Left colon (tissue), 2 donors: Measurements from ENCODE around the gene SHB. TPM values are rescaled to one million over a fixed set of nuclear protein-coding genes. Genes with fewer than 3 reads are reported as not detected.

Experiments
- ATAC-seq: fragments of 200-7000 bp; cut with Tn5 transposase; one replicate; pipeline ENCODE4 v1.9.1; 2020; ENCODE audit warnings: mild to moderate bottlenecking, moderate library complexity
- DNase-seq, 2 donors: peaks; one replicate each; pipeline ENCODE4 v3.0.0-alpha.2; 2020
- intact Hi-C, 2 donors: fragments of 100-400 bp; cut with DNase I in 1 of 2; cut with micrococcal nuclease in 1 of 2; formaldehyde crosslinking; loops; one replicate each; pipeline versions ENCODE4 v1.11.2 to v1.14.0; 2022; cut with DNase I, micrococcal nuclease
- total RNA-seq, 2 donors: library from RNA; stranded (reverse); fragmentation: NEBNext Ultra II Directional; extraction: Animal tissue kit (Norgen Biotek cat#: 25700); gene quantifications; one replicate each; pipeline ENCODE4 v1.2.1, GENCODE V29; 2021
- donor health status: DM: no; HTN: no; CAD: no.
- donor health status: DM: yes; HTN: yes; CAD: no.

Gene SHB
- total RNA-seq, 2 donors from 2014 or later, result 19.6 to 26.2 TPM

DNA sequence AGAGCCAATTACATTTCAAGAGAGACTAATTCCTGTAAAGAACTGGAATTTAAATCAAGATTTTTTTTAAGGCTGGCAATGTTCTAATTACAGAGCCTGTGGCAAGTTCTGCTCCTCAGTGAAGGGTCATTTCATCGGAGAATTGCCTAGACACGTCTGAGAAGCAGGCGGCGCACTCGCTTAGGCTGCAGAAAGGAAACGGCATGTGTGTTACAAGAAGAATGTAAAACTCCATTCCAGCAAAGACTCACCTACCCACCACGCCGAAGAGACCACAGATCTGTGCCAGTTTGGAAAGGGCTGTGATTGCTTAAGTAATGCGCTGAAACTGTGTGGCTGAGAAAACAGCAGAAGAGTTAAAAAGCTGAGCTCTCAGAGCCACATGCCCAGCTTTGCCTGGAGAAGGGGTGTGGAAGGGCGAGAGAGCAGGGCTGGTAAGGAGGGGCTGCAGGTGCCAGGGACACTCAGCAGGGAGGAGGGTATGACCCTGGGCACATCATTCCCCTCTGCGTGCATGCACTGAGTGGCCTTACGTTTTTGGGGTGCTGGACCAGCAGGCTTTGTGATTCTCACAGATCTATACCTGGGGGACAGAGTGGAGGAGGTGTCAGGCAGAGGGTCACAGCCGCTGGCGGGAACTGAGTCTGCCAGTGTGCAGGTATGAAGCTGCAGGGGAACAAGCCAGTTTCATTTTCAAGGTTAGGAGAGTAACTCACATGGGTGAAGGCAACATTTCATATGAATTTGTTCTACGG, 147.3 kb downstream of the SHB start:
- intact Hi-C loops, result no loop called here
- DNase-seq, result no peak
- ATAC-seq, result no peak

DNA sequence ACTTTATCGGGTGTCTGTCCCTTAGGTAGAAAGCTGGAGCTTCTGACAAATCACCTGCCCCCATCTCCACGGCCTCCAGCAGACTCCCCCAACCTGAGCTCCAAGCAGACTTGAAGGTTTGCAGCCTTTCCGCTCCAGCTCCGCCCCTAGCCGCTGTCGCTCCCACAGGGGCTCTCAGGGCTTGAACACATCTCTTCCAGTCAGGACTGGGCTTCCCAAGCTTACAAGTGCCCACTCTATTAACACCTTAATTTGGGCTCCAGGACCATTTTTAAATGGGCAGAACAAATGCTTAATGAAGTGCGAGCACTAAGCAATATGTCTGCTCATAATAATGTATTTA, 147.9 kb downstream of the SHB start:
- DNase-seq (no peak), ATAC-seq (no peak)
- intact Hi-C loops, result no loop called here

DNA sequence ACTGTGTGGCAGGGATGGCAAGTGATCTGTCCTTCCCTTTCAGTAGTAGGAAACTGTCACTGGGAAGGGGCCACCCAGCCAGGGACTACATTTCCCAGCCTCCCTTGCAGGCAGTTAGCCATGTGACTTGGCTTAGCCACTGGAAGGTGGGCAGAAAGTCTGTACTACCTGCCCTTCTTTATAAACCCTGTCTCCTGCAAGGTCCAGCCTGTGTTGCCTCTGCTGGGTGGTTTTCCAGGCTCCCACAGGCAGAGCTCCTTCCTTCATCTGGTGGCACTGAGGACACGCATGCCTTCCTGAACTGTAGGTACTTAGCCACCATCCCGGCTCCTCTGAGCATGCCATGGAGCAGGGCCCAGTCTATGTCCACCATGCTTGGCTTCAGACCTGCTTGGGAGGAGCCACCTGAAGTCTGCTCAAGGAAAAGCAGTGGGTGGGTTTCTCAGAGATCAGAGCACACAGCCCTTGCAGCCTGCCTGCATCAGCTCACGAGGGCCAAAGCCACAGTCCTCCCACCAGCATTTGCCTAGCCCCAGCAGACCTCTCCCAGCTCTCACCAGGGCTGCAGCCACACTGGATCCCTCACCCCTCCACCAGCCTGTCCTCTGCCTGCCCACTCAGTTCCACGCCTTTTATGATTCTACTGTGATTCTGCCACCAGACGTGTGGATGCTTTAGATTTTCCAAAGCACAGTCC, 148.4 kb downstream of the SHB start:
- intact Hi-C loops, result no loop called here
- no peak for DNase-seq
- ATAC-seq, result peak; percentile 56

DNA sequence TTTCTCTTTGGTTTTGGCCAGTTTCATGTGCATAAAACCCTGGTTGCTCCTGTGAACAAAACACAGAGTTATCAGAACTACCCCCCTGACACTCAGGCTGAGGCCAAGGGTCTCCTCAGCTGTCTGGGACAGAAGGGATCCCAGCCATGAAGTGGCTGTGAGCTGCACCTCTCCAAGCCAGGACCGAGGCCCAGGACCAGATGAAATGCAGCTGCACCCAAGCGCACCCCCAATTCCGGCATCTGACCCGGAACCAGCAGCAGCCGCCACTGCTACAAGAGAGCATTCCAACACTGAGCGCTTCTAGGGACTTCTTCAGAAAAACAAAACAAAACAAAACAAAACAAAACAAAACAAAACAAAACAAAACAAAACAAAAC, 149.1 kb downstream of the SHB start:
- intact Hi-C loops, result loop anchor here in 1 of 2 donors (10.0 kb wide), 1 partner anchor 165 kb away; no protein-coding TSS in a partner anchor
- no peak for ATAC-seq
- DNase-seq, result no peak

DNA sequence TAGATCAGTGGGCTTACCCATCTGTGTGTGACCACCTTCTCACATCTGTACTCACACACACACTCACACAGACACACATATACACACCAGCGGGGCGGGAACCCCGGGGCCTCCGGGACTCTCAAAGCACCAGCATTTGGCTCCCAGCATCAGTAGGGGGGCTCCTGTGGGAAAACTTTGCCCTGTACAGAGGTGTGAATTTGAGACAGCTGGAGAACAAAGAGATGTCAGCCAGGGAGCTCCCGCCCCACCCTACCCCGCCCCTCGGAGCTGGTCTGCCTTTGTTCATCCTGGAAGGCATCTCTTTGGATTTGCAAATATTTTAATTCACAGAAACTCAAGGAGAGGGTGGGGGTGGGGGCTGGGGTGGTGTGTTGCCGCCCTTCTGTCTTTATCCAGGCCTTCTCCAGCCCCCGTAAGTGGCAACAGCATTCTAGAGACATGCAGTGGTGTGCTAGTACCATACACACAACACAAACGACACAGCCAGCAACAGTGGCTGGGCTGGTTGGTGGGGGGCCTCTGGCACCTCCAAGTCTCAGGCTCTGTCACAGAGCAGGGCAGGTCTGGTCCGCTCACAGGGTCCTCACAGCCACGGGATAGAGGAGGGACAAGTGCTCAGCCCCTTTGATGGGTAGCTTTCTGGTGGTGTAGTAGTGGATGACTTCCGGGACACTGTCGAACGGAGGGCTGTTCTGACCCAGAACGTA, 149.6 kb downstream of the SHB start:
- no peak for ATAC-seq
- DNase-seq, result no peak
- intact Hi-C loops, result loop anchor here in 1 of 2 donors (10.0 kb wide), 1 partner anchor 165 kb away; no protein-coding TSS in a partner anchor

DNA sequence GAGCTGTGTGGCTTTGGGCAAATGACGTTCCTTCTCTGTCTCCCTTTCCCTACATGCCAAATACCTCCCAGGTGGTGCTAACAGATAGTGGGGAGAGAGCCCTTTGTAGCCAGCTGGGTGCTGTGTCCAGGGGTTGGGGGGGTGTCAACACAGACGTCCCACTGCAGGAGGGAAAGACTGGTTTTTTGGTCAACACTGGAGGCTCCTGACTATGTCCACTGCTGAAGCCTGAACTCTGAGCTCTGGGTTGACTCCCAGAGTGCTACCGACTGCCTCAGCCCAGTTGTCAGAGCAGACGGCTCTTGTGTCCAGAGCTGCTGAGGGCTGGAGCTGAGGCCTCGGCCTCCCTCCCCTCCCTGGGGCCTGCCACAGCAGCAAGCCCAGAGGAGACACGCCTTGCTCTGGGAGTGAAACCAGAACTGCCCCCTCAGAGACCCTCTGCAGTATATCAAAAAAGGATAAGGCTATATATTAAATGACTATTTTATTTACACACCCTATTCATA, 150.3 kb downstream of the SHB start:
- ATAC-seq, result no peak
- no peak for DNase-seq
- intact Hi-C loops, result loop anchor here in 1 of 2 donors (10.0 kb wide), 1 partner anchor 166 kb away; no protein-coding TSS in a partner anchor

DNA sequence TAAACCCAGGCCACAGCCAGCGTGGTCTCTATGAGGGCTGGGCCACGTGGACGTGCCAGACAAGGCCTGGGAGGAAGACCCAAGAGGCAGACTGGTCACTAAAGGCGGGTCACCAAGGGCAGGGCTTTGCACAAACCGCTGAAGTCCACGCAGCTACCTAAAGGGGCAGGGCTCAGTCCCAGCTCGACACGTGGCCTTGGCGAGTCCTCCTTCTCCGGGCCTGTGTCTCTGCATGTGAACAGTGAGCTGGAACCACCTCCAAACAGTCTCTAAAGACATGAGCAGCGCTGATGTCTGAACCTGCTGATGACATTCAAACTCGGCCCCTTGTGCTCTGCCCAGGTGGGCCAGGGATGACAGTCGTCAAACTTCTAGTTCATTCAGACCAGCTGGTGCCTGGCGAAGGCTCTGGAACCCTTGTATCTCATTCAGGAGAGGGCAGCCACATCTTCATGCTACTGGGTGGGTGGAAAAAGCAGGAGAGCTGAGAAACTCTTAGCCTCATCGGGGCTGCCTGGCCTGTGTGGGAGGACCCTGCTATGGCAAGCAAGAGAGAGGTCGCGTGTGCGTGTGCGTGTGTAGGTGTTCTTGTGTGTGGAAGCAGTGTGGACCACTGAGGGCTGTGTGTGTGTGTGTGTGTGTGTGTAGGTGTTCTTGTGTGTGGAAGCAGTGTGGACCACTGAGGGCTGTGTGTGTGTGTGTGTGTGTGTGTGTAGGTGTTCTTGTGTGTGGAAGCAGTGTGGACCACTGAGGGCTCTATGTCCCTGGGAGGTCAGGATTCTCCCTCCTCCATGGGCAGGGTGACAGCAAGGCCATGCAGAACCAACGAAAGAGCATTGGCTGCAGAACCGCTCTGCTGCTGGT, 151.0 kb downstream of the SHB start:
- DNase-seq (no peak), ATAC-seq (no peak)
- intact Hi-C loops, result loop anchor here in 1 of 2 donors (10.0 kb wide), 1 partner anchor 167 kb away; no protein-coding TSS in a partner anchor

DNA sequence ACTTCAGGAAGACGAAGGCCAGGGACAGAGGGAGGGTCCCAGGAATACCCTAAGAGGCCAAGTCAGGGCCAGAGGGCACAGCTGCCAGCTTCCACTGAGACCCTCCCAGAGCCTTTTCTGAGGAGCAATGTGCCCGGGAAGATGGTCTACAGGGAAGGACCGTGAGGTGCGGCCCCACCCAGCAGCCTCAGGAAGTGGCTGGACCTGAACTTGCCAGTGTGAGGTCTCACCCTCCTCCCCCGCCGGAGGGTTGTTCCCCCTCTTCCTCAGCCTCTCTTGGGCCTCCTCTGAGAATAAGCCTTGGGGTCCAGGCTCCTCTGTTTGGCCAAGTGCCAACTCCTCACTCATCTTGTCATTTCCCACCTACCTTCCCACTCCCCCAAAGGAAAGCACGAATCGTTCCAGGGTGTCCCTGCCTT, 151.7 kb downstream of the SHB start:
- DNase-seq (no peak), ATAC-seq (no peak)
- intact Hi-C loops, result loop anchor here in 1 of 2 donors (10.0 kb wide), 1 partner anchor 167 kb away; no protein-coding TSS in a partner anchor

DNA sequence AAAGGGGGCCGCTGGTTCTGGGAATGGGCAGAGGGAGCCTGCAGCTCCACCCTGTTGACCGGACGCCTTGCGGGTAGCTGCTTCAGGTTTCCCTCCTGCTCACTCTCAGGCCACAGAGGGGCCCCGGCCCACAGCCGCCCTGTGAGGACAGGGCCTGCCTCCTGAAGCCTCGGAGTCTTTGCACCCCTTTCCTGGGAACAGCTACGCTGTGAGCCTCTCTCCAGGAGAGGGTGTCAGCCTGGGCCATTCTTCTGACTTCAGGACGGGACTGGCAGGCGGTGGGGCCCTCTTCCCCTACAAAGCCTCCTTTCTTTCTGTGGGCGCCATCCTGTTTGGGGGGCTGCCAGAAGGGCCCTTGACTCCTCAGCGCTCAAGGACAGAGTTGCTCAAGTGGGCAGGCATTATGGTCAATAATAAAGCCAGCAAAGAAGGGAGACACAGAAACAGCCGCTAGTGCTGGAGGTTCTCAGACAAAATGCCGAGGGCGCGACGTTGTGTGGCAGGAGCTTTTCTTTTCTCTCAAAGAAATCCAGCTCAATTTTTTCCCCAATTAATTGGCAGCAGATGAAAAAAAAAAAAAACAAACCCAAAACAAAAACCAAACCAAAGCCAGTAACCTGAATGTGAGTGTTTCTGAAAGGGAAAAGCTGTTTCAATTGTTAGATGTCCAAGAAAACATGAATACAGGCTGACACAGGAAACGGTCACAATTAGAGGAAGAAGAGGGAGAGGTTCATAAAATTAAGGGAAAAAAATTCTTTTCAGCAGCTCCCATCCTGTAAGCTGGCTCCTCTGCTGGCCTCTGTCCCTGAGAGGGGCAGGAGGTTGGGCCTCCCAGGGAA, 152.3 kb downstream of the SHB start:
- DNase-seq (no peak), ATAC-seq (no peak)
- intact Hi-C loops, result loop anchor here in 1 of 2 donors (10.0 kb wide), 1 partner anchor 168 kb away; no protein-coding TSS in a partner anchor

DNA sequence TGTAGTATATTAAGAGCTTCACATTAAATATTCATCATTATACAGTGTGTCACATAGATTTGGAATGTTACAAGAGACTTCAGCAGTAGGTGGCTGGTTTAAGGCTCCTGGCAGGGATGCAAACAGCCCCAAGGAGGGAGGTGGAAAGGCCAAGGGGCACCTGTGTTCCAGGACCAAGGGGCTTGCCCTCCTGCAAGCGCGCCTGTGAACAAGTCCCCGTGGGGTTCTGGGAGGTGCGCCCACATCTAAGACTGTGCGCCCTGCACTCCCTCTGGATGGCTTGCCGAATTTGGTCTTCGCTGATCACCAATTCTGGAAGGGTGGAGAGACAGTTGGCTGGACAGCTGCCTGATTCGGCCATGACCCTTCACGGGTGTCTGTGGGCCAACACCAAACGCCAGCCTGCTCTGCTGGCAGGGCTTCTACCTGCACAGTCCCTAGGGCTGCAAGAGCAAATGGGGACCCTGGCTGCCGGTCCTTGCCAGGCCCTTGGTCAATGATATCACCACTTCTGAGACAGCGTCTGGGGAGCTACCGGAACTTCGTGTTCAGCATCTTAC, 153.0 kb downstream of the SHB start:
- ATAC-seq, result no peak
- intact Hi-C loops, result loop anchor here in 1 of 2 donors (10.0 kb wide), 1 partner anchor 169 kb away; no protein-coding TSS in a partner anchor
- no peak for DNase-seq

DNA sequence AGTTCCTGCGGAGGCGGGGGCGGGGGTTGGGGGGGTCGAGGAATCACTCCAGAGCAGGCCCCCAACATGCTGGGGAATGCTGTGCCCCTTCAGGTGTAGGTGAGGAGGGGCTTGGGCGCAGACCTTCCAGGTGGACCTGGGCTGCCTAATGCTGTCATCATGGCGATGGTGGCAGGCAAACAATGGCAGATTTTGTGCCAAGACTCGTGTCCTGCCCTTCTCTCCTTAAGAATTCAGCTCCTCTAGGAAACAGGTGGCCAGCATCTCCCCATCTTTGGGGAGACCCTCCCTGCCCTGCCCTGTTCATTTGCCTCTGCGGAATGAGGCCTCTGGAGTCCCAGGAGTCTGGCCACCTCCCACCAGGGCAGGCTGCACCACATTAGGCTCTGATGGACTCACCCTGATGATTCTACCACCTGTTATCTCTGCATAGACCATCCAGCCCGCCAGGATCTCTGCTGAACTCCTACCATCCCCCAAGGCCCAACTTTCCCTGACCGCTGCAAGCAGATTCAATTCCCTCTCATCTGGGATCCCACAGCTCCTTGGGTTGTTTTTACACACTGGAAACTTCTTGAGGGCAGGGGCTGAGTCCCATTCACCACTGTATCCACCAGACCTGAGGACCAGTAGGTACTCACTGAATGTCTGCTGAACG, 154.2 kb downstream of the SHB start:
- DNase-seq (no peak), ATAC-seq (no peak)
- intact Hi-C loops, result loop anchor here in 1 of 2 donors (10.0 kb wide), 1 partner anchor 170 kb away; no protein-coding TSS in a partner anchor

DNA sequence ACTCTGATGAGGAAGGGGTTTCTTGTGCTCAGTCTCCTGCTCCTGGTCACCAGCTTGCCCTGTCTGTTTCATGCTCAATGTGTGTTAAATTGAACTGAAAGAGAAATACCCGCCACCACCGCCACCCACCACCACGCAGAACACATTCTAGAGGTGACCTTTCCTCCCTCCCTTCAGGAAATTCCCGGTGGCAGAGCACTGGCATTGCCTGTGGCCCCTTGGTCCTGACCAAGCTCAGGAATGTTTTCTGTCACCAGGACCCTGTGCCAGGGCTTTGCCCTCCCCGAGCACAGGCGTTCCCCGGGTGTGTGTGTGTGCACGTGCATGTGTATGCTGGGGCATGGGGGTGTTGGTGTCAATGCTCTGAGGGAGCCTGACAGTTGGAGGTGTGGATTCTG, 154.9 kb downstream of the SHB start:
- intact Hi-C loops, result loop anchor here in 1 of 2 donors (10.0 kb wide), 1 partner anchor 171 kb away; no protein-coding TSS in a partner anchor

DNA sequence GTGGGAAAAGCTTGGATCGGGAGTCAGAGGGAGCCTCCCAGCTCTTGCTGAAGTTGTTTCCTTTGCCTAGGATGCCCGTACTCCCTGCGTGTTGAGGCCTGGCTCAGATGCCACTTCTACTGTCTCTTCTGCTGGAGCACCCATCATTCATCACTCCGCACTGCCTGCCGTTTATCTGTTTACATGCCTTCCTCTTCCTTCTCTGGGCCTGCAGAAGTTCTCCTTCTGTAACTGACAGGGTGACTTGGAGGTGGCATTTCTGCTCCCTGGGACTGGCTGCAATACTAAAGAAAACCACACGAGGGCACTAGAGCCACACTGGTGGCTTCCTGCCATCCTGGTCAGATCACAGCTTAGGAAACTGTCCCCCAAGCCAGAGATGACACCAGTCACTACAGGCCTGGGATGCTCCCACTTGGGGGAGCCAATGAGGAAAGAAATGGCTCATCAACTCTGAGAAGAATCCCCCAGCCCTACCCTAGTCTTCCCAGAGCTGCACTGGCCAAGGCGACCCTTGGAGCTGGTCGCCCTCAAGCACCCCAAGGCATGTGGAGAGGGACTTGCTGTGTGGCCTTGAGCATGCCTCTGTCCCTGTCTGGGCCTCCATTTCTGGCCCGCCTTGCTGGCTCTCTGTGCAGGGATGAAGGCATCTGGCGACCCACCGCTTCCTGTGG, 155.4 kb downstream of the SHB start:
- intact Hi-C loops, result loop anchor here in 1 of 2 donors (10.0 kb wide), 1 partner anchor 171 kb away; no protein-coding TSS in a partner anchor
- ATAC-seq (peak; percentile 85), DNase-seq (peak; percentile 51 to 86)

More for the DNA sequence above, 154.9 kb downstream of the SHB start:
- ATAC-seq (peak; percentile 8), DNase-seq (no peak)

DNA sequence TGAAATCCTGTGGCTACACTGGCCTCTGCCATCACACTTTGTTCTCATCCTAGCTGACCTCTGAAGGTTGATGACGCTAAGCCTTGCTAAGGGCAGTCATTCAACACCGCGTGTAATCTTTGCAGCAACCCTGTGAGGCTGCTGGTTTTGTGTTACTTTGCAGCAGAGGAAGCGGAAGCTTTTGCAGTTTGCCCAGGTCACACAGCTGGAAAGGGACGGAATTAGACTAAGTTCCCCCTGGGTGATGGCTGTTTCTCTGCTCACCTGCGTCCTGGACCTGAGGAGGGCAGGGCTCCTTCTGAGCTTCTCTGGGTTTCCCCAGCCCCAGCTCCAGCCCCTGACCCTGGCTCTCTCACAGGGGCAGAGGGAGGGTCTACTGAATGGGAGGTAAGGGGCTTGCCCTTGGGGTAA, 157.8 kb downstream of the SHB start:
- intact Hi-C loops, result loop anchor here in 1 of 2 donors (10.0 kb wide), 1 partner anchor 174 kb away; no protein-coding TSS in a partner anchor
- no peak for DNase-seq
- no peak for ATAC-seq

DNA sequence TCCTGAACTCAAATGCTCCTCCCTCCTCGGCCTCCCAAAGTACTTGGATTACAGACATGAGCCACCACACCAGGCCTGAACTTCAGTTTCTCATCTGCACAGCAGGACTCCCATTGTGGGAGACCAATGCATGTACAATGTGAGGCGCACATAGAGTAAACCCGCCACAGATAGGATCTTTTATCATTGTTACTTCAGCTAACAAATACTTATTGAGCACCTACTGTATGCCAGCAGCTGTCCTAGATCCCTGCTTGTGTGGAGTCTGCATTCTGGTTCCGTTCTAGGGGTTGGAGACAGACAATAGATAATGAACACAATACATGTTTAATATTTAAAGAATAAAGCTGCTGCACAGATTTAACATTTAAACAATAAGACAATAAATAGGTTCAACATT, 158.8 kb downstream of the SHB start:
- ATAC-seq, result no peak
- DNase-seq, result no peak

More for the DNA sequence above, 158.8 kb downstream of the SHB start:
- intact Hi-C loops, result loop anchor here in 1 of 2 donors (10.0 kb wide), 1 partner anchor 175 kb away; no protein-coding TSS in a partner anchor
